GM21825 (cell line): ENCODE results near the gene ARRDC5.
"Not testable (repeated sequence)": the region's sequence is repeated elsewhere in the genome, so short reads cannot be mapped to it uniquely, and the experiment has no call there.

ENCODE experiments used
- ATAC-seq: cut with Tn5 transposase; IDR thresholded peaks from one replicate; pipeline ENCODE4 v1.9.1; 2021; ENCODE audit warnings: mild to moderate bottlenecking, moderate library complexity; ENCODE audit not compliant: unreplicated experiment

ARRDC5 gene

GRCh38 chr19:4902796-4903195 lies at the start of gene ARRDC5:
ARRDC5 (minus strand) TSS chr19:4902896; CDS start chr19:4902825, 71 bp downstream.
- no peak for ATAC-seq

- ATAC-seq = no peak
Observed at GRCh38 chr19:4951656-4952055, 49.0 kb upstream of the ARRDC5 start.

- ATAC-seq = not testable (repeated sequence)
Observed at GRCh38 chr19:4950650-4951049, 48.0 kb upstream of the ARRDC5 start.

- ATAC-seq = not testable (repeated sequence)
Observed at GRCh38 chr19:4941638-4942169, 39.0 kb upstream of the ARRDC5 start.

- ATAC-seq = no peak
Observed at GRCh38 chr19:4939466-4939865, 36.8 kb upstream of the ARRDC5 start.

- ATAC-seq = not testable (repeated sequence)
Observed at GRCh38 chr19:4938461-4938860, 35.8 kb upstream of the ARRDC5 start.

- ATAC-seq = no peak
Observed at GRCh38 chr19:4937060-4937459, 34.4 kb upstream of the ARRDC5 start.

GRCh38 chr19:4935444-4935843 lies 32.7 kb upstream of the ARRDC5 start:
- no peak for ATAC-seq

GRCh38 chr19:4933528-4933927 lies 30.8 kb upstream of the ARRDC5 start:
- no peak for ATAC-seq

- ATAC-seq = no peak
Observed at GRCh38 chr19:4932711-4933110, 30.0 kb upstream of the ARRDC5 start.

- no peak for ATAC-seq
Observed at GRCh38 chr19:4930664-4931063, 28.0 kb upstream of the ARRDC5 start.

- no peak for ATAC-seq
Observed at GRCh38 chr19:4929186-4929585, 26.5 kb upstream of the ARRDC5 start.

- ATAC-seq = no peak
Observed at GRCh38 chr19:4923276-4923747, 20.6 kb upstream of the ARRDC5 start.

GRCh38 chr19:4922530-4923275 lies 20.0 kb upstream of the ARRDC5 start:
- no peak for ATAC-seq

- ATAC-seq = no peak
Observed at GRCh38 chr19:4916292-4917082, 13.8 kb upstream of the ARRDC5 start.

- no peak for ATAC-seq
Observed at GRCh38 chr19:4914736-4915501, 12.2 kb upstream of the ARRDC5 start.

GRCh38 chr19:4913996-4914735 lies 11.5 kb upstream of the ARRDC5 start:
- no peak for ATAC-seq

- no peak for ATAC-seq
Observed at GRCh38 chr19:4911786-4912672, 9.3 kb upstream of the ARRDC5 start.

- no peak for ATAC-seq
Observed at GRCh38 chr19:4911314-4911713, 8.6 kb upstream of the ARRDC5 start.
